Measurements from ENCODE around the gene ATXN1.

ATXN1 gene

DNA sequence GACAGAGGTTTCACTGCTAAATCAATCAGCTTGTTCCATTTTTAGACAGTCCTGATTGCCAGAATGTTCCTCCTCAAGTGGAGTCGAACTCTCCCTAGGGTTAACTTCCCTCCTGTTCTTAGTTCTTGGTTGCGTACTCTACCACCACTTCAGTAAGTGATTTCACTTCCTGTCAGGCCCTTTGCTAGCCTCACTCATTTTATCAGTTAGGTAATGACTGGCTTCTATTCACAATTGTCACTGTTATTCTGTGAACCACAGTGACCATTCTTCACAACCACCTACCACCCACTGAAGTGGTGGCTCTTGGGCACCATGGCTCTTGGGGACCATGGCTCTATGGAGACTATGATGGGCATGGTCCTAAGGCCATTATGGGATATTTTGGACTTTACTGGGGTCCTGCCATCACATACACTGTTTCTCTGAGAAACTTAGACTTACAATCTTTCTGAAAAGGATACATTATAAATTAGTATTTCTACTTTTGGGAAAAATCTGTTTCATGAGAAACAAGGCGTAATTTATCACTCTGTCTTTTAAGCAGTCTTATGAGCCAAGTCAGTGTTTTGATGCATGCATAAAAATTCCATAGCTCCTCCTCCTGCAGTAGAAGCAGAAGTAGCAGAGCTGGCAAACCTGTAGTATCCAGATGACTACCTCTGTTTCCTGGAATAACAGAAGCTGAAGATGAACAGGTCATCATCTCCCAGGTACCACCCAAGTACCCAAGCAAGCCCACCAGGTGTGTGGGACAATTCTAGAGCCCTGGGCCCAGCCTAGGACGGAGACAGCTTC is 66.3 kb downstream of the ATXN1 start:
- ATAC-seq, result no peak
- TF ChIP-seq, protein P1, sequence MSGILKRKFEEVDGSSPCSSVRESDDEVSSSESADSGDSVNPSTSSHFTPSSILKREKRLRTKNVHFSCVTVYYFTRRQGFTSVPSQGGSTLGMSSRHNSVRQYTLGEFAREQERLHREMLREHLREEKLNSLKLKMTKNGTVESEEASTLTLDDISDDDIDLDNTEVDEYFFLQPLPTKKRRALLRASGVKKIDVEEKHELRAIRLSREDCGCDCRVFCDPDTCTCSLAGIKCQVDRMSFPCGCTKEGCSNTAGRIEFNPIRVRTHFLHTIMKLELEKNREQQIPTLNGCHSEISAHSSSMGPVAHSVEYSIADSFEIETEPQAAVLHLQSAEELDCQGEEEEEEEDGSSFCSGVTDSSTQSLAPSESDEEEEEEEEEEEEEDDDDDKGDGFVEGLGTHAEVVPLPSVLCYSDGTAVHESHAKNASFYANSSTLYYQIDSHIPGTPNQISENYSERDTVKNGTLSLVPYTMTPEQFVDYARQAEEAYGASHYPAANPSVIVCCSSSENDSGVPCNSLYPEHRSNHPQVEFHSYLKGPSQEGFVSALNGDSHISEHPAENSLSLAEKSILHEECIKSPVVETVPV (CRISPR knock-in tag; IDR thresholded peaks at IDR 0.05), result no peak
- TF ChIP-seq ZFP30 (CRISPR knock-in tag; IDR thresholded peaks at IDR 0.05), result no peak

DNA sequence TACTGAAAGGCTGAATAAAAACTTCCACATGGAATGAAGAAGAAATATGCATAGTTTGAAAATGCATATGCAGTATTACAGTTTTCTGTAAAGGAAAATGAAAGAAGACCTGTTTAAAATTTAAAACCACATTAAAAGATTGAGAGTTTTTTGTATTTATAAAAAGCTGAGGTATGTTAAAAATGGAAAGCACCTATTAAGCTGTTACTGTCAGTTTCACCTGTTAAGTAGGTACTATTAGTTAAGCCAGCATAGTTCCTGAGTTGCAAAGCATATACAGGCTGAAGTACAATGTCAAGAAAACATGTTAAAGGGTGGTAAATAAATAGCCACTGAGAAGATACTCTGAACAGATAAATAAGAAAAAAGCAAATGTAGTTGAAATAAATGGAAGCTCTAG is 69.9 kb downstream of the ATXN1 start:
- no peak for TF ChIP-seq ZNF565 (CRISPR knock-in tag; conservative IDR thresholded peaks at IDR 0.05; ENCODE audit: low read depth)
- no peak for ATAC-seq

DNA sequence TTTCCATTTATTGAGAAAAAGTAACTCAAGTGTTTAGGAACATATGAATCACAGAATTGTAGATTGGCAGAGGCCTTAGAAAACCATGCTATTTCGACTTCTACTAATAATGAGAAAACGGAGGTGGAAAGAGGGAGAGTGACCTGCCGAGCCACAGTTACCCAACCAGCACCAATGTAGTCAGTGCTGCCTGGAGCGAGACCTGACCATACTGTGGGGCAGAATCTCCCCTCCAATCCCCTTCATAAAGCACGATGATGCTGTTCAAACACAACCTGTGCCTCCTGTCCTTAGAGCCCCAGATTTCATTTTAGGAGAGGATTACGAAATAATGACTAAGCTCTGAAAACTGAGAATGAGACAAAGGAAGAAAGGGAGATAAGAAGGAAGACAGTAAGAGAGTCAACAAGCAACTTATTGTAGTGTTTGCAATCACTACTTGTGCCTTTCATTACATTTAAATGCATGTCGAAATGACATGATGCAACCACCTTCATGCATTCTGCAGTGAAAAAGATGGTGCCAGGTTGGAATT is 70.6 kb downstream of the ATXN1 start:
- TF ChIP-seq, protein P2, sequence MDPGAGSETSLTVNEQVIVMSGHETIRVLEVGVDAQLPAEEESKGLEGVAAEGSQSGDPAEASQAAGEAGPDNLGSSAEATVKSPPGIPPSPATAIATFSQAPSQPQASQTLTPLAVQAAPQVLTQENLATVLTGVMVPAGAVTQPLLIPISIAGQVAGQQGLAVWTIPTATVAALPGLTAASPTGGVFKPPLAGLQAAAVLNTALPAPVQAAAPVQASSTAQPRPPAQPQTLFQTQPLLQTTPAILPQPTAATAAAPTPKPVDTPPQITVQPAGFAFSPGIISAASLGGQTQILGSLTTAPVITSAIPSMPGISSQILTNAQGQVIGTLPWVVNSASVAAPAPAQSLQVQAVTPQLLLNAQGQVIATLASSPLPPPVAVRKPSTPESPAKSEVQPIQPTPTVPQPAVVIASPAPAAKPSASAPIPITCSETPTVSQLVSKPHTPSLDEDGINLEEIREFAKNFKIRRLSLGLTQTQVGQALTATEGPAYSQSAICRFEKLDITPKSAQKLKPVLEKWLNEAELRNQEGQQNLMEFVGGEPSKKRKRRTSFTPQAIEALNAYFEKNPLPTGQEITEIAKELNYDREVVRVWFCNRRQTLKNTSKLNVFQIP (CRISPR knock-in tag; IDR thresholded peaks at IDR 0.05; ENCODE audit: borderline replicate concordance, low read depth), result no peak
- TF ChIP-seq BACH2 (CRISPR knock-in tag; IDR thresholded peaks at IDR 0.05; ENCODE audit: borderline replicate concordance) (no peak), ESRRG (CRISPR knock-in tag; IDR thresholded peaks at IDR 0.05) (no peak), TCF4 (CRISPR knock-in tag; IDR thresholded peaks at IDR 0.05; ENCODE audit: borderline replicate concordance) (no peak), ZFP30 (CRISPR knock-in tag; IDR thresholded peaks at IDR 0.05) (no peak), ZNF565 (CRISPR knock-in tag; conservative IDR thresholded peaks at IDR 0.05; ENCODE audit: low read depth) (no peak), SNAI2 (CRISPR knock-in tag; IDR thresholded peaks at IDR 0.05) (no peak), ZC3H10 (CRISPR knock-in tag; IDR thresholded peaks at IDR 0.05) (no peak), OSR1 (CRISPR knock-in tag; IDR thresholded peaks at IDR 0.05) (no peak)
- TF ChIP-seq, protein P3, sequence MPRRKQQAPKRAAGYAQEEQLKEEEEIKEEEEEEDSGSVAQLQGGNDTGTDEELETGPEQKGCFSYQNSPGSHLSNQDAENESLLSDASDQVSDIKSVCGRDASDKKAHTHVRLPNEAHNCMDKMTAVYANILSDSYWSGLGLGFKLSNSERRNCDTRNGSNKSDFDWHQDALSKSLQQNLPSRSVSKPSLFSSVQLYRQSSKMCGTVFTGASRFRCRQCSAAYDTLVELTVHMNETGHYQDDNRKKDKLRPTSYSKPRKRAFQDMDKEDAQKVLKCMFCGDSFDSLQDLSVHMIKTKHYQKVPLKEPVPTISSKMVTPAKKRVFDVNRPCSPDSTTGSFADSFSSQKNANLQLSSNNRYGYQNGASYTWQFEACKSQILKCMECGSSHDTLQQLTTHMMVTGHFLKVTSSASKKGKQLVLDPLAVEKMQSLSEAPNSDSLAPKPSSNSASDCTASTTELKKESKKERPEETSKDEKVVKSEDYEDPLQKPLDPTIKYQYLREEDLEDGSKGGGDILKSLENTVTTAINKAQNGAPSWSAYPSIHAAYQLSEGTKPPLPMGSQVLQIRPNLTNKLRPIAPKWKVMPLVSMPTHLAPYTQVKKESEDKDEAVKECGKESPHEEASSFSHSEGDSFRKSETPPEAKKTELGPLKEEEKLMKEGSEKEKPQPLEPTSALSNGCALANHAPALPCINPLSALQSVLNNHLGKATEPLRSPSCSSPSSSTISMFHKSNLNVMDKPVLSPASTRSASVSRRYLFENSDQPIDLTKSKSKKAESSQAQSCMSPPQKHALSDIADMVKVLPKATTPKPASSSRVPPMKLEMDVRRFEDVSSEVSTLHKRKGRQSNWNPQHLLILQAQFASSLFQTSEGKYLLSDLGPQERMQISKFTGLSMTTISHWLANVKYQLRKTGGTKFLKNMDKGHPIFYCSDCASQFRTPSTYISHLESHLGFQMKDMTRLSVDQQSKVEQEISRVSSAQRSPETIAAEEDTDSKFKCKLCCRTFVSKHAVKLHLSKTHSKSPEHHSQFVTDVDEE (CRISPR knock-in tag; IDR thresholded peaks at IDR 0.05), result no peak
- ATAC-seq, result no peak

DNA sequence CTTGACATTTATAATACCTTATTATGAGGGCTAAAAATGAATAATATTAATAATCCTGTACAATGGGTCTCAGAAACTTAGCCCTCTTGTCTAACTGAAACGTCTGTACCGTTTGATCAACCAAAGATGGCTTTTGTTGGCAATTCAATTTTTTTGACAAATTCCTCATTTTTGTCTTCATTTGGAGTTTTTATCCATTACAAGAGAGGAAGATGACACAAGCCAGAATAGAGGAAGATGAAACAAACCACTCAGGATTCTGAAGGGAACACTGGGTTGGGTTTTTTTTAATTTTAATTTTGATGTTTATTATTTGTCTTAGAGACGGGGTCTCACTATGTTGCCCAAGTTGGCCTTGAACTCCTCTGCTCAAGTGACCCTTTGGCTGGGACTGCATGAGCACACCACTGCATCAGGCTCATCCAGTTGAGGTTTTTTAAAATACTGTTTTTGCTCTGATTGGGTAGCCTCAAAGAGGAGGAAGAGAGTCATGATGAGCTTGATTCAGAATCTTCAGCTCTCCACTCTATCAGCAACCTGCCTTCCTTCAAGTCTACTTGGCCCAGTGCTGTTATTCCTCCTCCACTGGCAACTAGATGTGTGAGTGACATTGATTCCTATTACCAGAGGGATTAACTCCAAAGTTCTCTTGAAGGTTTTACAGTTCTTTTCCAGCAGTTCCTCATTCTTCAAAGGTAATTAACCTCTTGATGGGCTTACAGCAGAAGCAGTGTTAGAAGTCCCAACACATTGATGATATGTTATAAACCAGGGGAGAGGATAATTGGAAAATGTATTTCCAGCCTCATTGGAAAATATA is 71.3 kb downstream of the ATXN1 start:
- ATAC-seq, result no peak
- TF ChIP-seq, protein P2 (CRISPR knock-in tag; IDR thresholded peaks at IDR 0.05; ENCODE audit: borderline replicate concordance, low read depth), result no peak
- TF ChIP-seq ZFP3 (CRISPR knock-in tag; IDR thresholded peaks at IDR 0.05), result no peak
- no peak for TF ChIP-seq PPARA (CRISPR knock-in tag; IDR thresholded peaks at IDR 0.05; ENCODE audit: borderline replicate concordance)
- TF ChIP-seq, protein P3 (CRISPR knock-in tag; IDR thresholded peaks at IDR 0.05), result no peak
- TF ChIP-seq, protein P4, sequence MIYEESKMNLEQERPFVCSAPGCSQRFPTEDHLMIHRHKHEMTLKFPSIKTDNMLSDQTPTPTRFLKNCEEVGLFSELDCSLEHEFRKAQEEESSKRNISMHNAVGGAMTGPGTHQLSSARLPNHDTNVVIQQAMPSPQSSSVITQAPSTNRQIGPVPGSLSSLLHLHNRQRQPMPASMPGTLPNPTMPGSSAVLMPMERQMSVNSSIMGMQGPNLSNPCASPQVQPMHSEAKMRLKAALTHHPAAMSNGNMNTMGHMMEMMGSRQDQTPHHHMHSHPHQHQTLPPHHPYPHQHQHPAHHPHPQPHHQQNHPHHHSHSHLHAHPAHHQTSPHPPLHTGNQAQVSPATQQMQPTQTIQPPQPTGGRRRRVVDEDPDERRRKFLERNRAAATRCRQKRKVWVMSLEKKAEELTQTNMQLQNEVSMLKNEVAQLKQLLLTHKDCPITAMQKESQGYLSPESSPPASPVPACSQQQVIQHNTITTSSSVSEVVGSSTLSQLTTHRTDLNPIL (CRISPR knock-in tag; IDR thresholded peaks at IDR 0.05; ENCODE audit: low read depth), result no peak
- TF ChIP-seq ARNTL (CRISPR knock-in tag; IDR thresholded peaks at IDR 0.05; ENCODE audit: borderline replicate concordance, low read depth), result no peak
- no peak for TF ChIP-seq SNAI2 (CRISPR knock-in tag; IDR thresholded peaks at IDR 0.05)
- TF ChIP-seq ZC3H10 (CRISPR knock-in tag; IDR thresholded peaks at IDR 0.05), result no peak
- TF ChIP-seq, protein P1 (CRISPR knock-in tag; IDR thresholded peaks at IDR 0.05), result no peak
- TF ChIP-seq, protein P5, sequence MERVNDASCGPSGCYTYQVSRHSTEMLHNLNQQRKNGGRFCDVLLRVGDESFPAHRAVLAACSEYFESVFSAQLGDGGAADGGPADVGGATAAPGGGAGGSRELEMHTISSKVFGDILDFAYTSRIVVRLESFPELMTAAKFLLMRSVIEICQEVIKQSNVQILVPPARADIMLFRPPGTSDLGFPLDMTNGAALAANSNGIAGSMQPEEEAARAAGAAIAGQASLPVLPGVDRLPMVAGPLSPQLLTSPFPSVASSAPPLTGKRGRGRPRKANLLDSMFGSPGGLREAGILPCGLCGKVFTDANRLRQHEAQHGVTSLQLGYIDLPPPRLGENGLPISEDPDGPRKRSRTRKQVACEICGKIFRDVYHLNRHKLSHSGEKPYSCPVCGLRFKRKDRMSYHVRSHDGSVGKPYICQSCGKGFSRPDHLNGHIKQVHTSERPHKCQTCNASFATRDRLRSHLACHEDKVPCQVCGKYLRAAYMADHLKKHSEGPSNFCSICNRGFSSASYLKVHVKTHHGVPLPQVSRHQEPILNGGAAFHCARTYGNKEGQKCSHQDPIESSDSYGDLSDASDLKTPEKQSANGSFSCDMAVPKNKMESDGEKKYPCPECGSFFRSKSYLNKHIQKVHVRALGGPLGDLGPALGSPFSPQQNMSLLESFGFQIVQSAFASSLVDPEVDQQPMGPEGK (CRISPR knock-in tag; IDR thresholded peaks at IDR 0.05; ENCODE audit: borderline replicate concordance), result no peak
